ENCODE results near the gene HNRNPA2B1. TPM values are rescaled to one million over a fixed set of nuclear protein-coding genes. Genes with fewer than 3 reads are reported as not detected.
A peak's percentile ranks its signal among the peaks of the same experiment; 100 is the strongest.

Gene HNRNPA2B1
- total and polyA plus RNA-seq, 2 of the 8 experiments (the other 6 are each of a cell fraction or from before 2014, with no cell fraction given) = 276 to 1,255 TPM

GRCh38 chr7:26203016-26203415 lies 2.5 kb upstream of the HNRNPA2B1 start:
- Histone ChIP-seq H3K9ac (replicated peaks in 1 of 4; ENCODE audit: extremely low read depth in 1 of 4, low read depth in 3 of 4, low read length in 3 of 4) (peak overlapping the region; percentile 88 to 99 (median 97)), H3K27ac (ENCODE audit: low read depth, low read length) (no peak overlapping the region), H2BK120ac (replicated peaks; ENCODE audit: low read depth, low read length) (no peak overlapping the region), H4K20me1 (replicated peaks in 1 of 2; ENCODE audit: control insufficient read depth in 1 of 2, insufficient read depth in 2 of 2, low read length in 2 of 2) (peaks cover 12 to 30% of the 10 kb centered on the region in 2 experiments), H3K18ac (ENCODE audit: extremely low read depth, low read length) (no peak overlapping the region), H3K79me2 (ENCODE audit: control insufficient read depth in 1 of 2, insufficient read depth in 2 of 2, low read length in 2 of 2) (peaks cover 53 to 89% of the 10 kb centered on the region in 2 experiments), H2BK20ac (ENCODE audit: low read length) (no peak overlapping the region), H2BK15ac (ENCODE audit: low read length) (no peak overlapping the region), H2BK12ac (ENCODE audit: low read depth, low read length) (no peak overlapping the region), H3K4me1 (replicated peaks in 1 of 4; ENCODE audit: control insufficient read depth in 3 of 4, insufficient read depth in 4 of 4, low read length in 3 of 4) (peaks cover 0 to 6% (median 3%) of the 10 kb centered on the region in 4 experiments; a peak in 3 of 7 replicates), H3K56ac (replicated peaks; ENCODE audit: insufficient read length, low read depth, low read length) (no peak overlapping the region), H3K27me3 (replicated peaks in 1 of 4; ENCODE audit: control insufficient read depth in 3 of 4, extremely low read depth in 1 of 4, insufficient read depth in 3 of 4, low read length in 3 of 4) (no peaks in the 10 kb centered on the region), H2AFZ (ENCODE audit: low read length) (no peak overlapping the region), H3K4me2 (ENCODE audit: insufficient read depth in 1 of 2, low read depth in 2 of 2, low read length in 2 of 2) (peak overlapping the region; percentile 48 to 63), H3K23ac (ENCODE audit: insufficient read length) (no peak overlapping the region), H3K4me3 (ENCODE audit: extremely low read depth in 1 of 4, insufficient read depth in 2 of 4, low read depth in 3 of 4, low read length in 4 of 4) (peak overlapping the region; percentile 83 to 98 (median 92)), H4K5ac (ENCODE audit: insufficient read length, low read depth, low read length) (peak overlapping the region; percentile 92), H3K14ac (ENCODE audit: insufficient read length) (no peak overlapping the region), H3K9me3 (ENCODE audit: insufficient read depth in 2 of 2, low read depth in 1 of 2, low read length in 1 of 2) (no peaks in the 10 kb centered on the region), H4K8ac (ENCODE audit: extremely low read depth, insufficient read depth, low read length) (no peak overlapping the region), H3K36me3 (ENCODE audit: control insufficient read depth in 2 of 4, insufficient read depth in 4 of 4, low read length in 3 of 4) (peaks cover 9 to 51% (median 27%) of the 10 kb centered on the region in 4 experiments), H3K79me1 (ENCODE audit: low read depth, low read length) (no peaks in the 10 kb centered on the region), H3K4ac (replicated peaks; ENCODE audit: insufficient read length, low read depth, low read length) (no peak overlapping the region), H2BK5ac (ENCODE audit: low read depth, low read length) (no peak overlapping the region), H2AK5ac (ENCODE audit: low read depth, low read length) (no peak overlapping the region), H4K91ac (replicated peaks; ENCODE audit: insufficient read length, low read length) (no peak overlapping the region), H3K23me2 (ENCODE audit: low read depth, low read length) (0 out of 2 replicates have a peak, but pooled peaks cover 2% of the 10 kb centered on the region)
- no peak for FAIRE-seq
- no peak for DNase-seq (ENCODE audit: low read depth in 1 of 2, low spot score in 2 of 2)
- POLR2A ChIA-PET (ENCODE audit: partially characterized antibody) = interaction anchor here (0.7 to 13.1 kb wide), 13 partner anchors 9 to 958 kb away, joined by 3 to 578 read pairs (median 4); partner anchors contain the start of gene SNX10
- CTCF ChIA-PET (ENCODE audit: partially characterized antibody) = interaction anchor here (0.8 to 1.4 kb wide), 3 partner anchors 82 to 162 kb away, joined by 3 to 4 read pairs (median 3); no protein-coding TSS in a partner anchor
- 5% methylated on average over 2 of the region's 2 CpGs; no CpG with 5 or more reads in 1 of the 2 experiments for WGBS, 2 experiments (ENCODE audit: extremely low coverage in 1 of 2, insufficient coverage in 1 of 2, insufficient read length in 1 of 2, insufficient replicate concordance in 2 of 2, low coverage in 1 of 2, low lambda C conversion rate in 2 of 2, missing lambda C conversion rate in 1 of 2)
- TF ChIP-seq ASH2L (IDR thresholded peaks at IDR 0.05; ENCODE audit: low read length) = no peak
- TF ChIP-seq CBX5 (IDR thresholded peaks at IDR 0.05; ENCODE audit: low read depth, low read length) = no peak
- no peak for TF ChIP-seq BCL11A (IDR thresholded peaks at IDR 0.05; ENCODE audit: low read depth in 2 of 2, low read length in 2 of 2)
- TF ChIP-seq CREB1 (IDR thresholded peaks at IDR 0.05) = no peak
- no peak for TF ChIP-seq ZNF274 (IDR thresholded peaks at IDR 0.05; ENCODE audit: borderline replicate concordance, extremely low read depth, low read length)
- TF ChIP-seq TBP (IDR thresholded peaks at IDR 0.05; ENCODE audit: low read depth, low read length) = no peak
- TF ChIP-seq RXRA (IDR thresholded peaks at IDR 0.05; ENCODE audit: insufficient read depth, low read depth, low read length) = no peak
- no peak for TF ChIP-seq TEAD4 (IDR thresholded peaks at IDR 0.05; ENCODE audit: low read depth, low read length)
- TF ChIP-seq SP1 (IDR thresholded peaks at IDR 0.05; ENCODE audit: low read depth, low read length) = no peak

Measured in H1 (cell line).